Lung (tissue), 12 donors: ENCODE data around the gene OSBPL3. TPM values are rescaled to one million over a fixed set of nuclear protein-coding genes. Genes with fewer than 3 reads are reported as not detected.

Source experiments
- ATAC-seq: fragments of 200-7000 bp; cut with Tn5 transposase; one replicate; pipeline ENCODE4 v1.9.1; 2020; ENCODE audit warnings: moderate number of reproducible peaks; ENCODE audit not compliant: insufficient read depth, low FRiP score
- DNase-seq, 3 donors: peaks; one replicate each; pipeline ENCODE4 v3.0.0-alpha.2; 2013 to 2017
- H3K27ac ChIP-seq, 2 donors: one replicate each; pipeline ENCODE4 v1.5.1; 2013; ENCODE audit warnings: mild to moderate bottlenecking in 2 of 2, moderate library complexity in 2 of 2, control low read depth in 1 of 2, inconsistent platforms in 1 of 2, low read depth in 1 of 2, low read length in 1 of 2
- H3K27me3 ChIP-seq, 3 donors: one replicate each; pipeline ENCODE4 v1.5.1; 2013; ENCODE audit warnings: low read length in 2 of 3; ENCODE audit not compliant: control insufficient read depth in 3 of 3, insufficient read depth in 3 of 3
- H3K36me3 ChIP-seq, 4 donors: one replicate each; pipeline ENCODE4 v1.5.1; 2013; ENCODE audit warnings: low read length in 4 of 4, mild to moderate bottlenecking in 1 of 4, moderate library complexity in 1 of 4; ENCODE audit not compliant: control insufficient read depth in 4 of 4, insufficient read depth in 4 of 4
- H3K4me1 ChIP-seq, 5 donors: one replicate each; pipeline ENCODE4 v1.5.1; 2013; ENCODE audit warnings: low read length in 5 of 5, mild to moderate bottlenecking in 2 of 5, moderate library complexity in 1 of 5; ENCODE audit not compliant: control insufficient read depth in 5 of 5, insufficient read depth in 5 of 5
- H3K4me3 ChIP-seq: one replicate; pipeline ENCODE4 v1.5.1; 2013; ENCODE audit warnings: mild to moderate bottlenecking, control low read depth, moderate library complexity
- H3K9ac ChIP-seq, 2 donors: one replicate each; pipeline ENCODE4 v1.5.1; 2013; ENCODE audit warnings: low read length in 2 of 2, control low read depth in 1 of 2; ENCODE audit not compliant: insufficient read depth in 1 of 2
- H3K9me3 ChIP-seq, 4 donors: one replicate each; pipeline ENCODE4 v1.5.1; 2013; ENCODE audit warnings: low read length in 3 of 4, mild to moderate bottlenecking in 1 of 4, moderate library complexity in 1 of 4; ENCODE audit not compliant: control insufficient read depth in 4 of 4, insufficient read depth in 3 of 4
- WGBS, 2 donors: extraction: QIAGEN DNeasy Blood & Tissue Kit; methylation state at CpG; one replicate each; pipeline ENCODE4 v1.1.7; 2013; 5-methylcytosine and 5-hydroxymethylcytosine counted together
- polyA plus RNA-seq, 2 donors: library from polyadenylated mRNA; stranded (reverse); fragments of 200-250 nt; gene quantifications; one replicate each; pipeline ENCODE4 v1.2.1, GENCODE V29; 2013
- total RNA-seq, 2 donors: library from RNA; depleted of rRNA in 1 of 2; stranded (reverse); fragments of >200 nt in 1 of 2; gene quantifications; one replicate each; pipeline ENCODE4 v1.2.1, GENCODE V29; 2014 to 2021
- TF ChIP-seq, protein P1 (sequence below): IDR thresholded peaks from 2 replicates; pipeline ENCODE4 v1.5.1; 2012; ENCODE audit warnings: mild to moderate bottlenecking; ENCODE audit errors: control extremely low read depth, extremely low read depth
- donor health status: control.
- donor health status: control.
- donor health status: Bipolar disorder and iron deficiency.
- donor health status: healthy.
- donor health status: DM: yes; HTN: yes; CAD: no.

Gene OSBPL3
- total and polyA plus RNA-seq, 4 donors, result 8.6 to 32.0 (median 20.4) TPM

- Histone ChIP-seq H3K4me1 (peaks cover 0 to 3% (median 0%) of the 10 kb centered on the region in 5 donors), H3K27me3 (no peaks in the 10 kb centered on the region), H3K4me3 (no peak overlapping the region), H3K9ac (no peak overlapping the region), H3K36me3 (no peaks in the 10 kb centered on the region), H3K9me3 (no peaks in the 10 kb centered on the region), H3K27ac (no peak overlapping the region)
- DNase-seq (peak in 1 of 3 donors; percentile 3), ATAC-seq (no peak)
- TF ChIP-seq, protein P1, sequence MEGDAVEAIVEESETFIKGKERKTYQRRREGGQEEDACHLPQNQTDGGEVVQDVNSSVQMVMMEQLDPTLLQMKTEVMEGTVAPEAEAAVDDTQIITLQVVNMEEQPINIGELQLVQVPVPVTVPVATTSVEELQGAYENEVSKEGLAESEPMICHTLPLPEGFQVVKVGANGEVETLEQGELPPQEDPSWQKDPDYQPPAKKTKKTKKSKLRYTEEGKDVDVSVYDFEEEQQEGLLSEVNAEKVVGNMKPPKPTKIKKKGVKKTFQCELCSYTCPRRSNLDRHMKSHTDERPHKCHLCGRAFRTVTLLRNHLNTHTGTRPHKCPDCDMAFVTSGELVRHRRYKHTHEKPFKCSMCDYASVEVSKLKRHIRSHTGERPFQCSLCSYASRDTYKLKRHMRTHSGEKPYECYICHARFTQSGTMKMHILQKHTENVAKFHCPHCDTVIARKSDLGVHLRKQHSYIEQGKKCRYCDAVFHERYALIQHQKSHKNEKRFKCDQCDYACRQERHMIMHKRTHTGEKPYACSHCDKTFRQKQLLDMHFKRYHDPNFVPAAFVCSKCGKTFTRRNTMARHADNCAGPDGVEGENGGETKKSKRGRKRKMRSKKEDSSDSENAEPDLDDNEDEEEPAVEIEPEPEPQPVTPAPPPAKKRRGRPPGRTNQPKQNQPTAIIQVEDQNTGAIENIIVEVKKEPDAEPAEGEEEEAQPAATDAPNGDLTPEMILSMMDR, result no peak
- 22 to 66% methylated on average over 3 of the region's 3 CpGs for WGBS, 2 donors
Measured at GRCh38 chr7:24911213-24911603, 68.8 kb downstream of the OSBPL3 start.

- TF ChIP-seq, protein P1, result no peak
- ATAC-seq (no peak), DNase-seq (no peak)
- WGBS, 2 donors, result 65 to 71% methylated on average over 4 of the region's 4 CpGs
- Histone ChIP-seq H3K9ac (no peak overlapping the region), H3K27me3 (no peaks in the 10 kb centered on the region), H3K36me3 (no peaks in the 10 kb centered on the region), H3K9me3 (peaks cover 0 to 1% (median 0%) of the 10 kb centered on the region in 4 donors), H3K4me3 (no peak overlapping the region), H3K4me1 (peaks cover 0 to 3% (median 0%) of the 10 kb centered on the region in 5 donors), H3K27ac (no peak overlapping the region)
Measured at GRCh38 chr7:24910551-24911212, 69.3 kb downstream of the OSBPL3 start.

DNA sequence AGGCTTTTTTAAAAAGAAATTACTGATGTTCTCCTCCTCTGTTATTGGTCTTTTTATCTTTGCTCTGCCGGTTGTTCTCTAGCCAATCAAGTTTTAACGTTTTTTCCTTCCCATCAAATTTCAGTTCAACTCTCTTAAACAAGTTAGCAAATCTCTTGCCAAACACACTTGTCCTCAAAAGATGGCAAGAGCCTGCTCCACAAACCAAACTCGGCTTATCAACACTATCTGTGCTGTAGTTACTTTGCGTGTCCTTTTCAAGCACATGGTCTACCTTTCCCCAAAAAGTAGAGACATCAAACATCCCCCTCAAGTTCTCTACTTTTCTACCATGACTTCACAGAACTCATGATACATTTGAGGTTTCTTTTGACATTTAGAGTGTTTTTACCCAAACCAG, 71.3 kb downstream of the OSBPL3 start:
- no peak overlapping the region for H3K27ac ChIP-seq
- H3K9ac ChIP-seq, result no peak overlapping the region
- 66 to 87% methylated on average over 4 of the region's 4 CpGs for WGBS, 2 donors
- no peak for DNase-seq
- TF ChIP-seq, protein P1, result no peak
- H3K36me3 ChIP-seq, result no peaks in the 10 kb centered on the region
- H3K9me3 ChIP-seq, result peaks cover 0 to 1% (median 0%) of the 10 kb centered on the region in 4 donors
- no peak for ATAC-seq
- H3K27me3 ChIP-seq, result no peaks in the 10 kb centered on the region
- no peak overlapping the region for H3K4me3 ChIP-seq
- peaks cover 0 to 13% (median 4%) of the 10 kb centered on the region in 5 donors for H3K4me1 ChIP-seq
